Uterus (tissue), 4 donors: ENCODE data around the gene DIPK2A. TPM values are rescaled to one million over a fixed set of nuclear protein-coding genes. Genes with fewer than 3 reads are reported as not detected.

ENCODE experiments used
- DNase-seq, 2 donors: peaks; one replicate each; pipeline ENCODE4 v3.0.0-alpha.2; 2019 to 2020
- H3K27ac ChIP-seq, 2 donors: fragments of 200-600 bp; sonication (generic); 1 replicate in 1 of 2; 2 replicates in 1 of 2; pipeline ENCODE4 v1.5.1; 2016 to 2018
- H3K27me3 ChIP-seq, 2 donors: fragments of 200-600 bp; sonication (generic); one replicate each; pipeline ENCODE4 v1.5.1; 2018 to 2019; ENCODE audit warnings: control low read depth in 1 of 2
- H3K36me3 ChIP-seq, 2 donors: fragments of 200-600 bp; sonication (generic); one replicate each; pipeline ENCODE4 v1.5.1; 2019; ENCODE audit warnings: control low read depth in 1 of 2
- H3K4me1 ChIP-seq, 2 donors: fragments of 200-600 bp; sonication (generic); one replicate each; pipeline ENCODE4 v1.5.1; 2018 to 2019; ENCODE audit warnings: control low read depth in 1 of 2
- H3K4me3 ChIP-seq, 2 donors: fragments of 200-600 bp; sonication (generic); 1 replicate in 1 of 2; 2 replicates in 1 of 2; pipeline ENCODE4 v1.5.1; 2018 to 2019; ENCODE audit warnings: mild to moderate bottlenecking in 1 of 2
- H3K9me3 ChIP-seq, 2 donors: fragments of 200-600 bp; sonication (generic); one replicate each; pipeline ENCODE4 v1.5.1; 2019; ENCODE audit warnings: control low read depth in 1 of 2
- POLR2A ChIP-seq, 2 donors: fragments of 450-650 bp; IDR thresholded peaks; one replicate each; pipeline ENCODE4 v1.6.1; 2016; ENCODE audit warnings: antibody characterized with exemption in 2 of 2, mild to moderate bottlenecking in 1 of 2, moderate library complexity in 1 of 2
- intact Hi-C: fragments of 100-400 bp; cut with DNase I; formaldehyde crosslinking; loops from one replicate; pipeline ENCODE4 v1.15.1; 2023; ENCODE audit warnings: low total_unique reads
- total RNA-seq, 4 donors: library from RNA; depleted of rRNA in 3 of 4; stranded (reverse); fragments of >200 nt in 3 of 4; gene quantifications; one replicate each; pipeline versions ENCODE4 v1.1.0 to v1.2.4, GENCODE V29; 2014 to 2023
- TF ChIP-seq, protein P1 (sequence below), 4 experiments: fragments of 200-600 bp in 2 of 4; fragments of 450-650 bp in 2 of 4; sonication (generic) in 2 of 4; IDR thresholded peaks; one replicate each; pipeline ENCODE4 v1.5.1; 2016 to 2019; ENCODE audit warnings: antibody characterized with exemption in 4 of 4, mild to moderate bottlenecking in 2 of 4, moderate library complexity in 1 of 4
- donor health status: DM: yes; HTN: yes; CAD: no.

Gene DIPK2A, protein sequence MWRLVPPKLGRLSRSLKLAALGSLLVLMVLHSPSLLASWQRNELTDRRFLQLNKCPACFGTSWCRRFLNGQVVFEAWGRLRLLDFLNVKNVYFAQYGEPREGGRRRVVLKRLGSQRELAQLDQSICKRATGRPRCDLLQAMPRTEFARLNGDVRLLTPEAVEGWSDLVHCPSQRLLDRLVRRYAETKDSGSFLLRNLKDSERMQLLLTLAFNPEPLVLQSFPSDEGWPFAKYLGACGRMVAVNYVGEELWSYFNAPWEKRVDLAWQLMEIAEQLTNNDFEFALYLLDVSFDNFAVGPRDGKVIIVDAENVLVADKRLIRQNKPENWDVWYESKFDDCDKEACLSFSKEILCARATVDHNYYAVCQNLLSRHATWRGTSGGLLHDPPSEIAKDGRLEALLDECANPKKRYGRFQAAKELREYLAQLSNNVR
- total RNA-seq = 100 to 1,000 TPM in 1 of 4 donors, 10 to 100 TPM in 2, 1 to 10 TPM in 1; 10.0 to 102 (median 34.3) TPM

DNA sequence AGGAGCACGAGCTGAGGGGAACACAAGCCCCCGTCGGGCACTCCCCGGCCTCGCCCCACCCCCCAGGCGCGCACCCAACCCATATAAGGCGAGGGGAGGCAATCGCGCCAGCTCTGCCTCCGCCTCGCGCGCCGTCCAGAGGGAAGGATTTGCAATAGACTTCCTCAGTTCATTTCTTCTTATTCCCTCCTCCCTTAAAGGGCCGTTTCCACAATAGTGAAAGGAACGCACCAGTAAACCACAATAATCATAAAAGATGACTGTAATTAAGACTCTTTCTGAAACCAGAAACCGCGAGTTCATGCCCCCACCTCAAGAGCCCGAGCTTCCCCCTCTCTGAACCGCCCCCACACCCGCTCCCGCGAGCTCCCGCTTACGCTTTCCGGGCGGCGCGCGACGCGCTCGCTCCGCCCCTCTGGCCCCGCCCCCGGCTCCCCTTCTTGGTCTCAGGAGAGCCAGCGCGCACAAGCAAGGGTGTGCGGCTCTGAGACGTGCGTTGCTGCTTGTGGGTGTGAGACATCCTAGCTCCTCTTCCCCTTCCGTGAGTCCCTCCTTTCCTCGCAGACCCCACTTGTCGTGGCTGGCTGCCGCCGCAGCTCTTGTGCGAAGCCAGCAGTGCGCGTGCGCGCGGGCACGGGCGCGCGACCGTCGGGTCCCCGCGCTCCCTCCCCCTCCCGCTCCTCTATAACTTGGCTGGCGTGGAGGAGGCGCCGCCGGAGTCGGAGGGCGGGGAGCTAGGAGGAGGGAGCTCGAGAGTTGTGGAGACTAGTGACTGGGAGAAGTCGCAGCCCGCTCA lies at the start of gene DIPK2A:
Gene DIPK2A (plus strand): TSS at position 465 of the 796 bp plus-strand sequence. CDS start 510 bp downstream, outside the sequence.
- Histone ChIP-seq H3K36me3 (no peaks in the 10 kb centered on the region), H3K4me3 (peak within 1 kb of the TSS; percentile 71 to 94), H3K4me1 (no peaks in the 10 kb centered on the region), H3K9me3 (no peaks in the 10 kb centered on the region), H3K27me3 (no peaks in the 10 kb centered on the region), H3K27ac (peak within 1 kb of the TSS; percentile 94 to 98)
- intact Hi-C loops = no loop called here
- peak; percentile 93 to 95 for TF ChIP-seq POLR2A (IDR thresholded peaks at IDR 0.05)
- TF ChIP-seq, protein P1, sequence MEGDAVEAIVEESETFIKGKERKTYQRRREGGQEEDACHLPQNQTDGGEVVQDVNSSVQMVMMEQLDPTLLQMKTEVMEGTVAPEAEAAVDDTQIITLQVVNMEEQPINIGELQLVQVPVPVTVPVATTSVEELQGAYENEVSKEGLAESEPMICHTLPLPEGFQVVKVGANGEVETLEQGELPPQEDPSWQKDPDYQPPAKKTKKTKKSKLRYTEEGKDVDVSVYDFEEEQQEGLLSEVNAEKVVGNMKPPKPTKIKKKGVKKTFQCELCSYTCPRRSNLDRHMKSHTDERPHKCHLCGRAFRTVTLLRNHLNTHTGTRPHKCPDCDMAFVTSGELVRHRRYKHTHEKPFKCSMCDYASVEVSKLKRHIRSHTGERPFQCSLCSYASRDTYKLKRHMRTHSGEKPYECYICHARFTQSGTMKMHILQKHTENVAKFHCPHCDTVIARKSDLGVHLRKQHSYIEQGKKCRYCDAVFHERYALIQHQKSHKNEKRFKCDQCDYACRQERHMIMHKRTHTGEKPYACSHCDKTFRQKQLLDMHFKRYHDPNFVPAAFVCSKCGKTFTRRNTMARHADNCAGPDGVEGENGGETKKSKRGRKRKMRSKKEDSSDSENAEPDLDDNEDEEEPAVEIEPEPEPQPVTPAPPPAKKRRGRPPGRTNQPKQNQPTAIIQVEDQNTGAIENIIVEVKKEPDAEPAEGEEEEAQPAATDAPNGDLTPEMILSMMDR (IDR thresholded peaks at IDR 0.05) = no peak
- DNase-seq = peak; percentile 95 to 96

GRCh38 chr3:143924522-143925285 lies 46.9 kb upstream of the DIPK2A start:
- Histone ChIP-seq H3K9me3 (no peaks in the 10 kb centered on the region), H3K36me3 (no peaks in the 10 kb centered on the region), H3K27me3 (no peaks in the 10 kb centered on the region), H3K27ac (no peak overlapping the region), H3K4me1 (no peaks in the 10 kb centered on the region), H3K4me3 (no peak overlapping the region)
- intact Hi-C loops = no loop called here
- DNase-seq = no peak
- no peak for TF ChIP-seq POLR2A (IDR thresholded peaks at IDR 0.05)
- TF ChIP-seq, protein P1 (IDR thresholded peaks at IDR 0.05) = no peak

GRCh38 chr3:143928056-143928455 lies 43.6 kb upstream of the DIPK2A start:
- Histone ChIP-seq H3K4me1 (no peaks in the 10 kb centered on the region), H3K4me3 (no peak overlapping the region), H3K36me3 (no peaks in the 10 kb centered on the region), H3K27ac (no peak overlapping the region), H3K9me3 (no peaks in the 10 kb centered on the region), H3K27me3 (no peaks in the 10 kb centered on the region)
- TF ChIP-seq, protein P1 (IDR thresholded peaks at IDR 0.05) = no peak
- TF ChIP-seq POLR2A (IDR thresholded peaks at IDR 0.05) = no peak
- intact Hi-C loops = no loop called here
- DNase-seq = no peak

DNA sequence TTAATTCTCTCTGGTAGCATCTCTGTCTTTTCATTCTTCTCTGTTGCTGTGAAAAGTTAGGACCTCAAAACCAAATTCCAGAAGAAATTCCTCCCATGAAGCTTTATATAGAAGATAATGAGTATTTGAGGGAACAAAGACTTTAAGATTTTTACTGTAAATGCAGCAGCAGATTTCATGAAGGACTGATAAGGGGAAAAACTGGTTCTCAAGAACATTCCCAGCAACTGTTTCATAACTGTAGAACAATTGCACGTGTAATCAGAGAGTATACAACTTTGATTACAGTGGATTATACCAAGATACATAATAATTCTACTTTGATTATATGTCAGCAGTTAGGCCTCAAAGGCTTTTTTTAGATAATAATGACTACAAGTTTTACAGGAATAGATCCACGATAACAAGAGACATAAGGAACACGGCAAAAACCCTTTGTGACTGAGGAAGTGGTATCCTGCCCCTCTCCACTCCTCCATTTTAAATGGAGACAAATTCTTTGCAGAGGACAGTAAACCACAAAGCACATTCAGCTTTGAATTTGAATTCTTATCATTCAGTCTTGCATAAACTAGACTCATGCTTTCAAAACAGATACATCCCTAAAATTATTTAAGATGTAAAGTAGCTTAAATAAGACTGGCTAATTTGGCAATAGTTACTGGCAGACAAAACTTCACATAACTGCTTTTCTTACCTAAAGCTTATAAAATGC lies 42.9 kb upstream of the DIPK2A start:
- no peaks in the 10 kb centered on the region for H3K4me1 ChIP-seq
- no peak for TF ChIP-seq POLR2A (IDR thresholded peaks at IDR 0.05)
- TF ChIP-seq, protein P1 (IDR thresholded peaks at IDR 0.05) = no peak
- no peak overlapping the region for H3K27ac ChIP-seq
- no peak for DNase-seq
- intact Hi-C loops = no loop called here
- H3K36me3 ChIP-seq = no peaks in the 10 kb centered on the region
- H3K4me3 ChIP-seq = no peak overlapping the region
- no peaks in the 10 kb centered on the region for H3K27me3 ChIP-seq
- no peaks in the 10 kb centered on the region for H3K9me3 ChIP-seq
